Kidney (tissue), 14 donors: ENCODE measurements around the gene SBK2. TPM values are rescaled to one million over a fixed set of nuclear protein-coding genes. Genes with fewer than 3 reads are reported as not detected.

Experiments used
- DNase-seq, 5 donors: peaks; one replicate each; pipeline ENCODE4 v3.0.0-alpha.2; 2013 to 2020
- FAIRE-seq: peaks from 2 replicates; lab custom pipeline; 2012; peaks lifted over from hg19 to GRCh38; lab: Jason Lieb, UNC
- H3K27ac ChIP-seq, 2 donors: one replicate each; pipeline ENCODE4 v1.7.0; 2013; ENCODE audit warnings: low read depth in 2 of 2, low read length in 2 of 2, inconsistent platforms in 1 of 2
- H3K27me3 ChIP-seq: one replicate; pipeline ENCODE4 v1.7.1; 2013; ENCODE audit warnings: low read length, inconsistent platforms; ENCODE audit not compliant: control insufficient read depth, insufficient read depth
- H3K36me3 ChIP-seq, 3 donors: one replicate each; pipeline versions ENCODE4 v1.7.0 to v1.7.1; 2013; ENCODE audit warnings: low read length in 3 of 3, control low read depth in 1 of 3, inconsistent platforms in 1 of 3; ENCODE audit not compliant: insufficient read depth in 3 of 3, control insufficient read depth in 2 of 3
- H3K4me1 ChIP-seq, 3 donors: one replicate each; pipeline versions ENCODE4 v1.7.0 to v1.7.1; 2013; ENCODE audit warnings: low read length in 3 of 3, inconsistent platforms in 1 of 3, low read depth in 1 of 3; ENCODE audit not compliant: control insufficient read depth in 2 of 3, insufficient read depth in 2 of 3
- H3K4me3 ChIP-seq, 3 donors: one replicate each; pipeline versions ENCODE4 v1.7.0 to v1.8.1; 2013; ENCODE audit warnings: low read length in 3 of 3, control low read depth in 1 of 3, inconsistent platforms in 1 of 3
- H3K9ac ChIP-seq, 3 donors: one replicate each; pipeline versions ENCODE4 v1.7.0 to v1.7.1; 2013; ENCODE audit warnings: low read length in 3 of 3, control low read depth in 1 of 3, inconsistent platforms in 1 of 3
- H3K9me3 ChIP-seq, 3 donors: one replicate each; pipeline versions ENCODE4 v1.7.0 to v1.7.1; 2013; ENCODE audit warnings: low read length in 3 of 3, control low read depth in 1 of 3, inconsistent platforms in 1 of 3; ENCODE audit not compliant: control insufficient read depth in 2 of 3, insufficient read depth in 1 of 3
- intact Hi-C: fragments of 100-400 bp; cut with DNase I; formaldehyde crosslinking; loops from one replicate; pipeline ENCODE4 v1.11.1; 2022
- polyA plus RNA-seq: library from polyadenylated mRNA; stranded (reverse); fragments of 350-450 nt; fragmentation: Illumina TruSeq; extraction: RNeasy Lipid Tissue Mini Kit (QIAGEN cat#74804); gene quantifications from one replicate; pipeline ENCODE4 v1.2.3, GENCODE V29; 2014; ENCODE audit warnings: low read depth, low replicate concordance; ENCODE audit not compliant: insufficient read depth
- total RNA-seq: library from RNA; stranded (reverse); fragmentation: NEBNext Ultra II Directional; extraction: Animal tissue kit (Norgen Biotek cat#: 25700); gene quantifications from one replicate; pipeline ENCODE4 v1.2.1, GENCODE V29; 2021
- TF ChIP-seq, protein P1 (sequence below): IDR thresholded peaks from 3 replicates; pipeline ENCODE4 v1.5.1; 2012; ENCODE audit warnings: mild to moderate bottlenecking, moderate library complexity, borderline replicate concordance; ENCODE audit not compliant: insufficient read depth; ENCODE audit errors: extremely low read depth
- donor health status: control.
- donor health status: control.
- donor health status: control.
- donor health status: control.
- donor health status: control.
- donor health status: DM: yes; HTN: yes; CAD: no.
- donor health status: Normal renal cell carcinoma (clear cell type).

The SBK2 gene
- total and polyA plus RNA-seq, 2 donors from 2014 or later: not detected

DNA sequence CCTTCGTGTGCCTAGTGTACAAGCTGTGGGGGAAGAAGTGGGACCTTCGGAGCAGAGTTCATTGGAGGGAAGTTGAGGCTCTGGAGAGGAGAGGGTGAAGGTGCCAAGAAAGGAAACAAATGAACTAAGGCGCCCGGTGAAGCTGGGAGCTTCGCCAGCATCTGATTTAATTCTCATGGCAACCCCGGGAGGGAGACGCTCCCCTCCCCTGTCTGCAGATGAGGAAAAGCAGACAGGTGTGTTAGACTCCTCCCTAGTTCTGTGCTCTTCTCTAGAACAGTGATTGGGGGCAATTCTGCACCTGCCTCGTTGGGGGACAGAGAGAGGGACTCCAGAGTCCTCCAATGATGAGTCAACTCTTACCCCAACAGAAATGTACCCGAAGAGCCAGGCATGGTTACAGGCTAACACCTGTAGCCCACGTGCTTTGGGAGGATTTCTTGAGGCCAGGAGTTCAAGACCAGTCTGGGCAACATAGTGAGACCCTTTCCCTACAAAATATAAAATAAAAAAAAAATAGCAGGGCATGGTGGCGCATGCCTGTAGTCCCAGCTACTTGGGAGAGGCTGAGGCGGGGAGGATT lies 44.5 kb downstream of the SBK2 start:
- Histone ChIP-seq H3K27me3 (no peaks in the 10 kb centered on the region), H3K4me3 (no peak overlapping the region), H3K27ac (no peak overlapping the region), H3K4me1 (peaks cover 0 to 4% (median 0%) of the 10 kb centered on the region in 3 donors), H3K36me3 (no peaks in the 10 kb centered on the region), H3K9me3 (no peaks in the 10 kb centered on the region), H3K9ac (no peak overlapping the region)
- FAIRE-seq (no peak), DNase-seq (no peak)
- TF ChIP-seq, protein P1, sequence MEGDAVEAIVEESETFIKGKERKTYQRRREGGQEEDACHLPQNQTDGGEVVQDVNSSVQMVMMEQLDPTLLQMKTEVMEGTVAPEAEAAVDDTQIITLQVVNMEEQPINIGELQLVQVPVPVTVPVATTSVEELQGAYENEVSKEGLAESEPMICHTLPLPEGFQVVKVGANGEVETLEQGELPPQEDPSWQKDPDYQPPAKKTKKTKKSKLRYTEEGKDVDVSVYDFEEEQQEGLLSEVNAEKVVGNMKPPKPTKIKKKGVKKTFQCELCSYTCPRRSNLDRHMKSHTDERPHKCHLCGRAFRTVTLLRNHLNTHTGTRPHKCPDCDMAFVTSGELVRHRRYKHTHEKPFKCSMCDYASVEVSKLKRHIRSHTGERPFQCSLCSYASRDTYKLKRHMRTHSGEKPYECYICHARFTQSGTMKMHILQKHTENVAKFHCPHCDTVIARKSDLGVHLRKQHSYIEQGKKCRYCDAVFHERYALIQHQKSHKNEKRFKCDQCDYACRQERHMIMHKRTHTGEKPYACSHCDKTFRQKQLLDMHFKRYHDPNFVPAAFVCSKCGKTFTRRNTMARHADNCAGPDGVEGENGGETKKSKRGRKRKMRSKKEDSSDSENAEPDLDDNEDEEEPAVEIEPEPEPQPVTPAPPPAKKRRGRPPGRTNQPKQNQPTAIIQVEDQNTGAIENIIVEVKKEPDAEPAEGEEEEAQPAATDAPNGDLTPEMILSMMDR: no peak
- intact Hi-C loops: no loop called here

DNA sequence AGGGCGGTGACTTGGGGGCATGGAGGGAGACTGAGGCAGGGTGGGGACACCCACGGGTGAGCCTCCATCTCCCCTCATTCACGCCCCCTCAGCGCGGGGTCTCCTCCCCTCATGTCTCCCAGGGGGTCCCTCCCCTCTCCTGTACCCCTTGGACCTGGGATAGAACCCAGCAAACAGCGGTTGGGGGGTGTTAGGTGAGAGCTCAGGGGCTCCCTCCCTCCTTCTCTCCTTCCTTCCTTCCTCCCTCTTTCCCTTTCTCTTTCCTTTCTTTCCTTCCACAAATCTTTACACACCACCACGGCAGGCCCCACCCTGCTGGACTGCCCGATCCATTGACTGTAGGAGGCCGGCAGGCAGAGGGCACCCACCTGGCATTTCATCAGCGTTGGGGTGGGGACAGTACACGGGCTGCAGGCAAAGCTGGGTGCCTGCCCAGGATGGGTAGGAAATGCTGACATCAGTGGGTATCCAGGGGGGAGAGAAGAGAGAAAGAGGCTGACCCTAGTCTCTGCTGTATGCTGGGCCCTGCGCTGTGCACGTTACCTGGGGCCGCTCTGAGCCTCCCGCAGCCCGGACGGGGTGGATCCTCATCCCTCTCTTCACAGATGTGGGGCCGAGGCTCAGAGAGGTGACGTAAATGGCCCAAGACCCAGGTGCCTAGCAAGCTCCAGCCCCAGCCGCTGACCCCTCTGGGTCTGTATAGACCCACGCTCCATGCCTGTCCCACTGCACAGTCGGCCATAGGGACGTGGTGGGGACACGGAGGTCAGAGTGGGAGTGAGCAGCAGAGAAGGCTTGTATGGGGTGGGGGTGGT lies 45.2 kb downstream of the SBK2 start:
- Histone ChIP-seq H3K9ac (no peak overlapping the region), H3K27ac (no peak overlapping the region), H3K4me1 (peaks cover 0 to 10% (median 4%) of the 10 kb centered on the region in 3 donors), H3K9me3 (no peaks in the 10 kb centered on the region), H3K36me3 (no peaks in the 10 kb centered on the region), H3K27me3 (no peaks in the 10 kb centered on the region), H3K4me3 (no peak overlapping the region)
- no peak for DNase-seq
- intact Hi-C loops: no loop called here
- FAIRE-seq: no peak
- TF ChIP-seq, protein P1: no peak

DNA sequence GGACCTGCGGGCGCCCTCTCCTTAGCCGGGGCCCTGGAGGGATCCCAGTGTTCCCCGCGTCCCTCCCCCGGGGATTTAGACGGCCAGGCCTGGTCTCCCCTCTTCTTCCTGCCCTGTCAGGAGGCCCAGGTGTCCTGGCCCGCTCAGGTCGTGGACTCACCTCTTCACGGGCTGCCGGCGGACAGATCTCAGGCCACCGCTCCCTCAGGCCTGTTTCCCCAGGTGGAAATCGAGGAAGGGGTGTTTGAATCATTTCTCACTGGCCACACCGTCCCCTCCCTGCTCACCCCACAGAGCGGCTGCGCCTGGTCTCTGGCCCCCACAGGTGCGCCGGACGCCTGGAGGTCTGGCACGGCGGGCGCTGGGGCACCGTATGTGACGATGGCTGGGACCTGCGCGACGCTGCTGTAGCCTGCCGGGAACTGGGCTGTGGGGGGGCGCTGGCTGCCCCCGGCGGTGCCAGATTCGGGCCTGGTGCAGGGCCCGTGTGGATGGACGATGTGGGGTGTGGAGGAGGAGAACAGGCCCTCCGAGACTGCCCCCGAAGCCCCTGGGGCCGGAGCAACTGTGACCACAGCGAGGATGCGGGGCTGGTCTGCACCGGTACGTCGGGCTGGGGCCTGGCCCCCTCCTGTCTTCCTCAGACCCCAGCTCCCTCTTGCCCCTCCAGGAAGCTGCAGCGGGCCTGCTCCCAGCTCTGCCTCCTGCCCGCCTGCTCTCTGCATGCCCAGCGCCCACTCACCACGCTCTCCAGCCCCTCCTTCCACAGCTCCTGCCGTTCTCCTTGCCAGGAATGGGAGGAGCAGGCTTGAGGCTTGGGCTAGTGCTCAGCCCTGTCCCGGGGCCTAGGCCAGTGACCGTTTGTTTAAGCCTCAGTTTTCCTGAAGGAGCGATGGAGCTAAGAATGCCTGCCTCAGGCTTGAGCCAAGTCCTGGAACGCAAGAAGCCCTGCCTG lies 46.2 kb downstream of the SBK2 start:
- intact Hi-C loops: no loop called here
- TF ChIP-seq, protein P1: no peak
- Histone ChIP-seq H3K9ac (no peak overlapping the region), H3K36me3 (no peaks in the 10 kb centered on the region), H3K4me3 (no peak overlapping the region), H3K27me3 (no peaks in the 10 kb centered on the region), H3K27ac (no peak overlapping the region), H3K9me3 (no peaks in the 10 kb centered on the region), H3K4me1 (peaks cover 0 to 16% (median 5%) of the 10 kb centered on the region in 3 donors)
- FAIRE-seq (no peak), DNase-seq (no peak)
